IMR-90 (cell line): Measurements from ENCODE around the gene ALKBH5.

Experiments
- CEBPB ChIP-seq: IDR thresholded peaks from 2 replicates; pipeline ENCODE4 v1.6.1; 2012; ENCODE audit warnings: low read depth, low read length, improper control_type of control experiment
- MAFK ChIP-seq: IDR thresholded peaks from 2 replicates; pipeline ENCODE4 v1.6.1; 2012; ENCODE audit warnings: low read depth, low read length, improper control_type of control experiment
- MAZ ChIP-seq: IDR thresholded peaks from 2 replicates; pipeline ENCODE4 v1.6.1; 2012; ENCODE audit warnings: low read depth, mild to moderate bottlenecking, low read length, improper control_type of control experiment, moderate library complexity, borderline replicate concordance
- MXI1 ChIP-seq: IDR thresholded peaks from 2 replicates; pipeline ENCODE4 v1.6.1; 2012; ENCODE audit warnings: low read depth, mild to moderate bottlenecking, low read length, moderate library complexity, borderline replicate concordance
- POLR2A ChIP-seq: IDR thresholded peaks from 2 replicates; pipeline ENCODE4 v1.6.1; 2012; ENCODE audit warnings: mild to moderate bottlenecking, low read depth, low read length
- RAD21 ChIP-seq: IDR thresholded peaks from 2 replicates; pipeline ENCODE4 v1.6.1; 2012; ENCODE audit warnings: low read length, improper control_type of control experiment
- RCOR1 ChIP-seq: IDR thresholded peaks from 2 replicates; pipeline ENCODE4 v1.6.1; 2012; ENCODE audit warnings: mild to moderate bottlenecking, low read length, improper control_type of control experiment; ENCODE audit not compliant: insufficient replicate concordance
- RFX5 ChIP-seq: IDR thresholded peaks from 2 replicates; pipeline ENCODE4 v1.8.0; 2012; ENCODE audit warnings: low read depth, mild to moderate bottlenecking, low read length, moderate library complexity
- TF ChIP-seq, protein P1 (sequence below): conservative IDR thresholded peaks from 2 replicates; pipeline ENCODE4 v1.5.1; 2012; ENCODE audit warnings: mild to moderate bottlenecking, low read depth, low read length, improper control_type of control experiment
- TF ChIP-seq, protein P2 (sequence below): fragments of 150-350 bp; IDR thresholded peaks from 2 replicates; pipeline ENCODE4 v1.6.1; 2017; ENCODE audit warnings: mild to moderate bottlenecking, antibody characterized with exemption, low read length, low read depth

DNA sequence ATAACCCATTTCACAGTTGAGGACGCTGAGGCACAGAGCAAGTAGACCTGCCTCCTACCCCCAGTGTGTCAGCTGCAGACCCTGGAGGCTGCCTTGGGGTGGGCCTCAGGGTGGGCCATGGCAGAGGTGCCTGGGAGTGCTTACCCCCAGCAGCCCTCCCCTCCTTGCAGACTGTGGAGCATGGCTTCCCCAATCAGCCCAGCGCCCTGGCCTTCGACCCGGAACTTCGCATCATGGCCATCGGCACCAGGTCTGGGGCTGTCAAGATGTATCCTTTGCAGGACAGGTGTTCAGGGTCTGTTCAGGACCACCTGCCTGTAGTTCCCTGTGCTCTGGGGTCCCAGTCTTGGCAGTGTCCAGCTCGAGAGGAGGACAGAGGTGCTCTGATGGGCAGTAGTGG is 46.1 kb downstream of the ALKBH5 start:
- no peak for TF ChIP-seq CEBPB
- TF ChIP-seq, protein P1, sequence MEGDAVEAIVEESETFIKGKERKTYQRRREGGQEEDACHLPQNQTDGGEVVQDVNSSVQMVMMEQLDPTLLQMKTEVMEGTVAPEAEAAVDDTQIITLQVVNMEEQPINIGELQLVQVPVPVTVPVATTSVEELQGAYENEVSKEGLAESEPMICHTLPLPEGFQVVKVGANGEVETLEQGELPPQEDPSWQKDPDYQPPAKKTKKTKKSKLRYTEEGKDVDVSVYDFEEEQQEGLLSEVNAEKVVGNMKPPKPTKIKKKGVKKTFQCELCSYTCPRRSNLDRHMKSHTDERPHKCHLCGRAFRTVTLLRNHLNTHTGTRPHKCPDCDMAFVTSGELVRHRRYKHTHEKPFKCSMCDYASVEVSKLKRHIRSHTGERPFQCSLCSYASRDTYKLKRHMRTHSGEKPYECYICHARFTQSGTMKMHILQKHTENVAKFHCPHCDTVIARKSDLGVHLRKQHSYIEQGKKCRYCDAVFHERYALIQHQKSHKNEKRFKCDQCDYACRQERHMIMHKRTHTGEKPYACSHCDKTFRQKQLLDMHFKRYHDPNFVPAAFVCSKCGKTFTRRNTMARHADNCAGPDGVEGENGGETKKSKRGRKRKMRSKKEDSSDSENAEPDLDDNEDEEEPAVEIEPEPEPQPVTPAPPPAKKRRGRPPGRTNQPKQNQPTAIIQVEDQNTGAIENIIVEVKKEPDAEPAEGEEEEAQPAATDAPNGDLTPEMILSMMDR, result no peak
- TF ChIP-seq RFX5, result no peak
- TF ChIP-seq, protein P2, sequence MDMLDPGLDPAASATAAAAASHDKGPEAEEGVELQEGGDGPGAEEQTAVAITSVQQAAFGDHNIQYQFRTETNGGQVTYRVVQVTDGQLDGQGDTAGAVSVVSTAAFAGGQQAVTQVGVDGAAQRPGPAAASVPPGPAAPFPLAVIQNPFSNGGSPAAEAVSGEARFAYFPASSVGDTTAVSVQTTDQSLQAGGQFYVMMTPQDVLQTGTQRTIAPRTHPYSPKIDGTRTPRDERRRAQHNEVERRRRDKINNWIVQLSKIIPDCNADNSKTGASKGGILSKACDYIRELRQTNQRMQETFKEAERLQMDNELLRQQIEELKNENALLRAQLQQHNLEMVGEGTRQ, result no peak
- TF ChIP-seq MAFK, result no peak
- no peak for TF ChIP-seq MXI1
- TF ChIP-seq POLR2A, result no peak
- TF ChIP-seq MAZ, result no peak
- TF ChIP-seq RCOR1, result no peak
- TF ChIP-seq RAD21, result no peak
